ENCODE data around the gene CNKSR1.
A peak's percentile ranks its signal among the peaks of the same experiment; 100 is the strongest.

CNKSR1 gene, protein sequence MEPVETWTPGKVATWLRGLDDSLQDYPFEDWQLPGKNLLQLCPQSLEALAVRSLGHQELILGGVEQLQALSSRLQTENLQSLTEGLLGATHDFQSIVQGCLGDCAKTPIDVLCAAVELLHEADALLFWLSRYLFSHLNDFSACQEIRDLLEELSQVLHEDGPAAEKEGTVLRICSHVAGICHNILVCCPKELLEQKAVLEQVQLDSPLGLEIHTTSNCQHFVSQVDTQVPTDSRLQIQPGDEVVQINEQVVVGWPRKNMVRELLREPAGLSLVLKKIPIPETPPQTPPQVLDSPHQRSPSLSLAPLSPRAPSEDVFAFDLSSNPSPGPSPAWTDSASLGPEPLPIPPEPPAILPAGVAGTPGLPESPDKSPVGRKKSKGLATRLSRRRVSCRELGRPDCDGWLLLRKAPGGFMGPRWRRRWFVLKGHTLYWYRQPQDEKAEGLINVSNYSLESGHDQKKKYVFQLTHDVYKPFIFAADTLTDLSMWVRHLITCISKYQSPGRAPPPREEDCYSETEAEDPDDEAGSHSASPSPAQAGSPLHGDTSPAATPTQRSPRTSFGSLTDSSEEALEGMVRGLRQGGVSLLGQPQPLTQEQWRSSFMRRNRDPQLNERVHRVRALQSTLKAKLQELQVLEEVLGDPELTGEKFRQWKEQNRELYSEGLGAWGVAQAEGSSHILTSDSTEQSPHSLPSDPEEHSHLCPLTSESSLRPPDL

DNA sequence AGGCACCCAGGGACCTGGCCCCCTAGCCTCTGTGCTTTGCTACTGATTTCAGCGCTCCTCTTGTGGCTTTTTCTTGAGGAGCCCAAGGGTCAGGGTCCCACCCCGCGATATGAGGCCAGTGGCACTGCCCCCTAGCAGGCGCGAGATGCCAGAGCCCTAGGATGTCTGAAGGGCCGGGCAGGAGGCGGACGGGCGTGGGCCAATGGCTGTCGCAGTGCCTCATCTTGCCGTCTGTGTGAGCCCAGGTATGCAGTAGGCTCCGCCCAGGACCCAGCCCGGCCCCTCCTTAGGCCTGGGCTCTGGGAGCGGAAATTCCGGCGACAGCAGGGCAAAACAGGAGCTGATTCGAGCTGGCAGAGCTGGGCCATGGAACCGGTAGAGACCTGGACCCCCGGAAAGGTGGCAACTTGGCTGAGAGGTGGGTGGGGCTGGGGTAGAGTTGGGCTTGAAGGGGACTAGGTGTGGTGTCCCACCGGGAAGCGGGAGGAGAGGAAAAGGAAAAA lies at the start of gene CNKSR1:
Gene CNKSR1, plus strand, starts transcription at position 310 of the 503 bp plus-strand sequence. Its CDS starts 57 bp downstream, at position 367.
- Mint-ChIP-seq H3K4me3 (no peak within 1 kb of the TSS), H3K27ac (no peak within 1 kb of the TSS), H3K36me3 (ENCODE audit: low read depth) (no peaks in the 10 kb centered on the region), H3K9me3 (no peaks in the 10 kb centered on the region), H3K4me1 (ENCODE audit: low read depth) (peaks cover 5% of the 10 kb centered on the region), H3K27me3 (no peaks in the 10 kb centered on the region)
- intact Hi-C loops (cut with micrococcal nuclease), result loop anchor here (10.0 kb wide), 1 partner anchor 208 kb away; no protein-coding TSS in a partner anchor

DNA sequence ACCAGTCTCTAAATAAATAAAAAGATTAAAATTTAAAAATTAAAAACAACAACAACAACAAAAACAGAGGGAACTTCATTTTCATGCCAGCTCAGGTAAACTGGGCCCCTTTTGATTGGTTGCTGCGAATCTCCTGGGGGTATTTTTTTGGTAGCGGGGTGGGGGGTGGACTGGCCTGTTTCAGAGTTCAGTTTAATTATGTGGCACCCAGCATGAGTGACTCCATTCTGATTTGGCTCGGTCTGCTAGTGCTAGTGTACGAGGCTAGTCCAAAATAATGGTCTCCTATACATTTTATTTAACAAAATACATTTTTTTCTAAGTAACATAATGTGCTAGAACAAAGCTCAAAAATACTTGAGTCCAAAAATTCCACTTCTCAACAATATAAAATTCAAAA lies 47.5 kb upstream of the CNKSR1 start:
- intact Hi-C loops (cut with micrococcal nuclease), result no loop called here
- Mint-ChIP-seq H3K4me1 (ENCODE audit: low read depth) (peaks cover 21% of the 10 kb centered on the region), H3K4me3 (no peak overlapping the region), H3K27me3 (no peaks in the 10 kb centered on the region), H3K36me3 (ENCODE audit: low read depth) (no peaks in the 10 kb centered on the region), H3K27ac (no peak overlapping the region), H3K9me3 (no peaks in the 10 kb centered on the region)

DNA sequence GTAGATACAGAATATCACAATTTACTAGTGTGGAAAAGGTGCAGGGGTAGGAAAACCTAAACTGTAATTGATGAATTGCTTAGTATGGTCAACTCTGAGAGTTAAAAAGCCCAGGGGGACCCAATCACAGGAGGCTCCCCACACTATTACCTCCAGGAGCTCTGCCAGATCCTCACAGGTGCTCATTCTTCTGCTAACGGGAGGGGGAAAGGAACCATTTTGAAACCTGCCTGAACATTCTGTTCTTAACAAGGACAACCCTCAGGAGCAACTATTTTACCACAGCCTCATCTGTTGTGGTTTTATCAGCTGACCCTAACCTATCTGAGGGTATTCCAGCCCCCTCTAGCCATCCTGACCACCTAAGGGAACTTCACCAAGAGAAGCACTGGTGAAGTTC lies 46.6 kb upstream of the CNKSR1 start:
- Mint-ChIP-seq H3K36me3 (ENCODE audit: low read depth) (no peaks in the 10 kb centered on the region), H3K27me3 (no peaks in the 10 kb centered on the region), H3K4me3 (no peak overlapping the region), H3K9me3 (no peaks in the 10 kb centered on the region), H3K27ac (no peak overlapping the region), H3K4me1 (ENCODE audit: low read depth) (peaks cover 18% of the 10 kb centered on the region)
- intact Hi-C loops (cut with micrococcal nuclease), result no loop called here

DNA sequence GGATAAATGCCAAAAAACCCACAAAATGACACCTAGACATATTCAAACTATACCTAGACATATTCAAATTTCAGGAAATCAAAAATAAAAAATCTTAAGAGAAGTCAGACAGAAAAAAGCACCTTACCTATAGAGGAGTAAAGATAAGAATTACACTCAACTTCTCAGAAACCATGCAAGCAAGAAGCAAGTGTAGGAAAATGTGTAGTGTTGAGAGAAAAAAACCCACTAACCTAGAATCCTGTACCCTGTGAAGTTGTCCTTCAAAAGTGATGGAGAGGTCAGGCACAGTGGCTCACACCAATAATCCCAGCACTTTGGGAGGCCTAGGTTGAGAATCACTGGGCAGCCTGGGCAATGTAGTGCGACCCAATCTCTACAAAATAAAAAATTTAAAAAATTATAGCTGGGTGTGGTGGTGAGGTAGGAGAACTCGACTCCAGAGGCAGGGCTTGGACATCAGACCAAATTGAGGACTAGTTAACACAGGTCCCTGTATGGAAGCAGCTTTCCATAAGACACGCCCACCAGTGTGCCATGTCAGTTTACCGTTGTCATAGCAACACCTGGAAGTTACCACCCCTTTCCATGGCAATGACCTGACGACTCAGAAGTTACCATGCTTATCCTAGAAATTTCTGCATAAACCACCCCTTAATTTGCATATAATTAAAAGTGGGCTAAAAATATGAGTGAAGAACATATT lies 45.0 kb upstream of the CNKSR1 start:
- H3K4me3 Mint-ChIP-seq, result no peak overlapping the region
- no peaks in the 10 kb centered on the region for H3K27me3 Mint-ChIP-seq
- intact Hi-C loops (cut with micrococcal nuclease), result no loop called here
- no peaks in the 10 kb centered on the region for H3K9me3 Mint-ChIP-seq
- H3K4me1 Mint-ChIP-seq (ENCODE audit: low read depth), result peaks cover 16% of the 10 kb centered on the region
- no peaks in the 10 kb centered on the region for H3K36me3 Mint-ChIP-seq (ENCODE audit: low read depth)
- no peak overlapping the region for H3K27ac Mint-ChIP-seq

DNA sequence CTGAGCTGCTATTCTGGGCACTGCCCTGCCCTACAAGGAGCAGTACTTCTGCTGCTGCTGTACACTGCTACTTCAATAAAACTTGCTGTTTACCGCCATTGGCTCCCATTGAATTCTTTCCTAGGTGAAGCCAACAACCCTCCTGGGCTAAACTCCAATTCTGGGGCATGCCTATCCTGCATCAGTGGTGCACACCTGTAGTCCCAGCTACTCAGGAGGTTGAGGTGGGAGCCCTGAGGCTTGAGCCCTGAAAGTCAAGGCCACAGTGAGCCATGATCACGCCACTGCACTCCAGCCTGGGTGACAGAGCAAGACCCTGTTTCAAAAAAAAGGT lies 44.5 kb upstream of the CNKSR1 start:
- no peaks in the 10 kb centered on the region for H3K9me3 Mint-ChIP-seq
- no peak overlapping the region for H3K4me3 Mint-ChIP-seq
- H3K27ac Mint-ChIP-seq, result no peak overlapping the region
- no peaks in the 10 kb centered on the region for H3K36me3 Mint-ChIP-seq (ENCODE audit: low read depth)
- peaks cover 11% of the 10 kb centered on the region for H3K4me1 Mint-ChIP-seq (ENCODE audit: low read depth)
- no peaks in the 10 kb centered on the region for H3K27me3 Mint-ChIP-seq
- intact Hi-C loops (cut with micrococcal nuclease), result no loop called here

DNA sequence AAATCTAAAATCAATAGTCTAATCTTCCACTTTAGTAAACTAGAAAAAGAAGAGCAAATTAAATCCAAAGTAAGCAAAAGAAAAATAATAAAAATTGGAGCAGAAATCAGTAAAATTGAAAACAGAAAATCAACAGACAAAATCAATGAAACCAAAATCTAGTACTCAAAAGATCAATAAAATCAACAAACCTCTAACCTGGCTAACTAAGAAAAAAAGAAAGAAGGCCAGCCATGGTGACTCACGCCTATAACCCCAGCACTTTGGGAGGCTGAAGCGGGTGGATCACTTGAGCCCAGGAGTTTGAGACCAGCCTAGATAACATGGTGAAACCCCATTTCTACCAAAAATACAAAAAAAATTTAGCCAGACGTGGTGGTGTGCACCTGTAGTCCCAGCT lies 42.8 kb upstream of the CNKSR1 start:
- intact Hi-C loops (cut with micrococcal nuclease), result no loop called here
- H3K4me3 Mint-ChIP-seq, result no peak overlapping the region
- H3K27ac Mint-ChIP-seq, result no peak overlapping the region
- H3K27me3 Mint-ChIP-seq, result no peaks in the 10 kb centered on the region
- no peaks in the 10 kb centered on the region for H3K9me3 Mint-ChIP-seq
- no peaks in the 10 kb centered on the region for H3K36me3 Mint-ChIP-seq (ENCODE audit: low read depth)
- no peaks in the 10 kb centered on the region for H3K4me1 Mint-ChIP-seq (ENCODE audit: low read depth)

DNA sequence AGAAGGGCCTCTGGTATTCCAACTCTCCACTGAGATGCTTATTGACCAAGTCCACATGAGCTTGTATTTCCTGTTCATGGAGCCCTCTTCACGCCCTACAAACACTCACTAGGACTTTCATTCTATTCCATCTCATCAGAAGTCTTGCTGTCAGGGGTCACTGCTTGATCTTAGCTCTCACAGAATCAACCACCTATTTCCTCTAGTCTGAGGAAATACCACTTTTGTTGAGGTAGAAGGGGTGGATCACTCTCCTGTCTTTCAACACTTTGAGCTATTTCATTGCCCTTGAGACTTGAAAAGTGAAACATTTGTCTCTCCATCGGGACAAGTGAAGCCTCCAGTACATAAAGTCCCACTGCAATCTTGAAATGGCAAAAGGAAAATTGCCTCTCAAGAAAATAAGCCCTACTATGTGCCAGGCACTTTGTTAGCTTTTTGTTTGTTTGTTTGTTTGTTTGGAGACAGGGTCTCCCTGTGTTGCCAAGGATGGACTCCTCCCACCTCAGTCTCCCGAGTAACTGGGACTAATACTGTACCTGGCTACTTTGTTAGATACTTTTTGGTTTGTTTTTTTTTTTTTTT lies 38.2 kb upstream of the CNKSR1 start:
- H3K36me3 Mint-ChIP-seq (ENCODE audit: low read depth), result no peaks in the 10 kb centered on the region
- H3K27ac Mint-ChIP-seq, result no peak overlapping the region
- no peaks in the 10 kb centered on the region for H3K4me1 Mint-ChIP-seq (ENCODE audit: low read depth)
- H3K27me3 Mint-ChIP-seq, result no peaks in the 10 kb centered on the region
- H3K4me3 Mint-ChIP-seq, result no peak overlapping the region
- H3K9me3 Mint-ChIP-seq, result no peaks in the 10 kb centered on the region
- intact Hi-C loops (cut with micrococcal nuclease), result no loop called here

DNA sequence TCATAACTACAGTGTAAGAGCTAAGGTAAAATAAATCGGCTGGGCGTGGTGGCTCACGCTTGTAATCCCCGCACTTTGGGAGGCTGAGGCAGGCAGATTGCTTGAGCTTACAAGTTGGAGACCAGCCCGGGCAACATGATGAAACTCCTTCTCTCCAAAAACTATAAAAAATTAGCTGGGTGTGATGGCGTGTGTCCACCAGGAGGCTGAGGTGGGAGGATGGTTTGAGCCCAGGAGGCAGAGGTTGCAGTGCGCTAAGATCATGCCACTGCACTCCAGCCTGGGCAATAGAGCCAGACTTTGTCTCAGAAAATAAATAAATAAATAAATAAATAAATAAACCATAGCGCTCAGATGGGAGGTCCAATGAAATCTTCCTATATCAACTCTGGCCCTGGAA lies 35.1 kb upstream of the CNKSR1 start:
- H3K4me3 Mint-ChIP-seq, result peak overlapping the region; percentile 26
- intact Hi-C loops (cut with micrococcal nuclease), result no loop called here
- H3K9me3 Mint-ChIP-seq, result no peaks in the 10 kb centered on the region
- H3K27ac Mint-ChIP-seq, result no peak overlapping the region
- peaks cover 5% of the 10 kb centered on the region for H3K4me1 Mint-ChIP-seq (ENCODE audit: low read depth)
- peaks cover 9% of the 10 kb centered on the region for H3K27me3 Mint-ChIP-seq
- no peaks in the 10 kb centered on the region for H3K36me3 Mint-ChIP-seq (ENCODE audit: low read depth)

DNA sequence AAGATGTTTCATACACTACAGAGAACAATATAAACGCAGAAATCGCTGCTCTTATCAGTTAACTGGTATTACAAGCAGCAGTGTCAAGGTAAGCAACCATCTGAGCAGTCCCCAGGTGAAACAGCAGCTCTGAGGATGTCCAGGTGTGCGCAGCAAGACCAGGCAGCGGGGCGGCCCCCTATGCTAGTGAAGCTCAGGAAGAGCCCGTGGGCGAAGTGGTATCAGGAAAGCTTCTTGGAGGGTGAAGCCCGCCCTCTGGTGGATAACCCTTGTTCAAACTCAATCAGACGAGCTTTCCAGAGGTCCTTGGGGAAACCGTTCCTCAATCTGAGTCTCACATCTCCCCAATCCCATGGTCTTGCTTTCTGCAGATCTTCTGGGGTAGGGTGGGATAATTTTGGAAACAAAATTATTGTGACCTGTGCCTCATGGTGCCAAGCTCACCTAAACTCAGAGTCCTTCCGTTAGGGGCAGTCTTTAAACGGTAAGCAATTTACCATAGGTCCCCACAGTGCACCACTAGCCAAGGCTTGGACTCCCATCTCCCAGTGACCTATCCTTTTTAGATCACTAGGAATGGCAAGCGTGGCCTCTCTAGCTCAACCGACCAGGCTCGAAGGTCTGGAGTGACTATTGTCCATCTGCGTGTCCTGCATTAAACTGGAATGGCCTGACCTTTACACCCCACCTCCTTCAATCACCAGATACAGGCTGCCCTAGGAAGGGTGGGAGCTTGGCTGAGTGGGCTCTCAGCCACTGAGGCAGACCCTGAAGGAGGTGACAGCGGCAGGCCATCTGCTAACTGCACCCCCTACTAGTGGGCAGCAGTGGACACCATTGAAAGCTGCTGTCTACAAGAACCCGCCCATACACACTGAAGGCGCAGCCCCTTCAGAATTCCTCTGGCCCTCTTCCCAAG lies 32.0 kb upstream of the CNKSR1 start:
- intact Hi-C loops (cut with micrococcal nuclease), result loop anchor here (1.0 kb wide), 1 partner anchor 40 kb away; no protein-coding TSS in a partner anchor
- Mint-ChIP-seq H3K4me1 (ENCODE audit: low read depth) (peaks cover 18% of the 10 kb centered on the region), H3K36me3 (ENCODE audit: low read depth) (no peaks in the 10 kb centered on the region), H3K4me3 (no peak overlapping the region), H3K27ac (no peak overlapping the region), H3K9me3 (no peaks in the 10 kb centered on the region), H3K27me3 (peaks cover 19% of the 10 kb centered on the region)

DNA sequence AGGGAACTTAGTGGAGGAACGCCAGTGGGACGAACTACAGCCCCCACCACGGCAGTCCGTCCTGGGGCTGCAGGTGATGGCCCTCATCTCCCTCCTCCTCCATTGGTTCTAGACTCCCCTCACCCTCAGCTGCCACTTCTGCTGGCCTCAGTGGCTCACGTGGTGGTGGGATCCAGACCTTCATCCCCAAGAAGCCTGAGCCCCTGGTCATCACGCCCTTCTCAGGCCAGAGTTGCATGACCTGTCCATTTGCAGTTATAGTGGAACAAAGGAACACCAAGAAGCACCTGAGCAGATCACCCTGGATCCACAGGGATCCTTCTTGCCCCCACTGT lies 31.4 kb upstream of the CNKSR1 start:
- peaks cover 19% of the 10 kb centered on the region for H3K27me3 Mint-ChIP-seq
- H3K27ac Mint-ChIP-seq, result no peak overlapping the region
- intact Hi-C loops (cut with micrococcal nuclease), result loop anchor here (1.0 kb wide), 1 partner anchor 41 kb away; no protein-coding TSS in a partner anchor
- no peak overlapping the region for H3K4me3 Mint-ChIP-seq
- H3K9me3 Mint-ChIP-seq, result no peaks in the 10 kb centered on the region
- H3K36me3 Mint-ChIP-seq (ENCODE audit: low read depth), result no peaks in the 10 kb centered on the region
- H3K4me1 Mint-ChIP-seq (ENCODE audit: low read depth), result peaks cover 18% of the 10 kb centered on the region

DNA sequence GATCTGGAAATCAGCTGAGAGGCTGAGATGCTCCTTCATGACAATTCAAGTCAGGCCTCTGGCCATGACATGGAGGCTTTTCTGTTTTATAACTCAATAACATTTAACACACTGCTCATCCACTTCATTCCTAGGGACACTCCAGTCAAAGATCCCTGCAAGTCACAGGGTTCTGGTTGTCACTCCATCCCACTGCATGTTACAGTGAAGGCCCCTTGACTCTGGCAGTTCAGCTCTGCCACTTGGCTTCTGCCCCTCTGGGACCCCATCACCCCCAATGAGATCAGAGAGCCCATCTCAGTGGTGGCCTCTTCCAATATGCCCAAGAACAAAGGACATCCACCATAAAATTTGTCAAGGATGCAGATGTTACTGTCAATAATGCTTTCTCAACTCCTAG lies 28.4 kb upstream of the CNKSR1 start:
- H3K9me3 Mint-ChIP-seq, result no peaks in the 10 kb centered on the region
- H3K4me1 Mint-ChIP-seq (ENCODE audit: low read depth), result peaks cover 30% of the 10 kb centered on the region
- H3K27ac Mint-ChIP-seq, result no peak overlapping the region
- intact Hi-C loops (cut with micrococcal nuclease), result no loop called here
- peaks cover 26% of the 10 kb centered on the region for H3K27me3 Mint-ChIP-seq
- H3K4me3 Mint-ChIP-seq, result no peak overlapping the region
- H3K36me3 Mint-ChIP-seq (ENCODE audit: low read depth), result no peaks in the 10 kb centered on the region

DNA sequence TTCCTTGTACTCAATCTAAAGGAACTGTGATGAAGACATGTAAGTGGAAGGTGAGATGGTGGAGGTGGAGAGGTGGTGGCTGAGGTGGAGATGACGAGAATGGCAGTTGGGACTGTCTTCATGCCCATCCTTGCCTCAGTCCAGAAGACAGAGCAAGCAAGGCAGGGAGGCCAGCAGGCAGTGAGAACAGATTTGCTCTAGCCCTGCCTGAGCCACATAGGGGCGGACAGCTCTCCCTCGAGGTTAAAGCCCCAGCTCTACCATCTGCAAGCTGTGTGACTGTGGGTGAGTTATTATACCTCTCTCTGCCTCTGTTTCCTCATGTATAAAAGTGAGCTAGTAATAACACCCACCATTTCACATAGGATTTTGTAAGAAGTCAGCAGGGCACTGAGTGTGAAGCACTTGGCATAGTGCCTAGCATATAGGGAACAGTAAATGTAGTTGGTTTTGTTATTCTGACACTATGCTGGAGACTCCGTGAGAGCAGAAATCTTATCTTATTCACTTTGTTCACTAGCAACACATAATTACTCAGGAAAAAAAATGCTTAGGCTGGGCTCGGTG lies 23.2 kb upstream of the CNKSR1 start:
- Mint-ChIP-seq H3K36me3 (ENCODE audit: low read depth) (no peaks in the 10 kb centered on the region), H3K4me3 (no peak overlapping the region), H3K27ac (no peak overlapping the region), H3K27me3 (peaks cover 59% of the 10 kb centered on the region), H3K9me3 (no peaks in the 10 kb centered on the region), H3K4me1 (ENCODE audit: low read depth) (peaks cover 35% of the 10 kb centered on the region)
- intact Hi-C loops (cut with micrococcal nuclease), result no loop called here

DNA sequence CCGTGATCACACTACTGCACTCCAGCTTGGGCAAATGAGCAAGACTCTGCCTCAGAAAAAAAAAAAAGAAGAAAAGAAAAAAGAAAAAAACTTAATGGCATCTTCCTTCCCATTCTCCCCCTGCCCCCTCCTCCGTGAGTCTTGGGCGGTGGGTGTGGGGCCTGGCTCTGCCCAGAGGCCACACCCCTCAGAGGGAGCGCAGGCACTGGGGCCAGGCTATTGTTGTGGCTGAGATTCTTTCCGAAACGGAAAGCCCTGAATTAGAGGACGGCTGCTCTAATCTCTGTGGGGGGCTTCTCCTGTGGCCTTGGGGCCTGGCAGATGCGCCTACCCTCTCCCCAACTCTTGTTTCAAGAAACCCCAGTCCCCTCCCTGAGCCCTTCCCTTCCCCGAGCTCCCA lies 22.5 kb upstream of the CNKSR1 start:
- no peak overlapping the region for H3K4me3 Mint-ChIP-seq
- H3K9me3 Mint-ChIP-seq, result no peaks in the 10 kb centered on the region
- H3K27ac Mint-ChIP-seq, result no peak overlapping the region
- H3K36me3 Mint-ChIP-seq (ENCODE audit: low read depth), result no peaks in the 10 kb centered on the region
- H3K4me1 Mint-ChIP-seq (ENCODE audit: low read depth), result peaks cover 35% of the 10 kb centered on the region
- intact Hi-C loops (cut with micrococcal nuclease), result no loop called here
- peaks cover 64% of the 10 kb centered on the region for H3K27me3 Mint-ChIP-seq
